HG02623 (cell line): ENCODE results near the gene RMI2.
A peak's percentile ranks its signal among the peaks of the same experiment; 100 is the strongest.
"Not testable (repeated sequence)": the region's sequence is repeated elsewhere in the genome, so short reads cannot be mapped to it uniquely, and the experiment has no call there.

Experiments
- ATAC-seq: cut with Tn5 transposase; IDR thresholded peaks from one replicate; pipeline ENCODE4 v1.9.1; 2021; ENCODE audit warnings: moderate library complexity; ENCODE audit not compliant: unreplicated experiment

Gene RMI2

DNA sequence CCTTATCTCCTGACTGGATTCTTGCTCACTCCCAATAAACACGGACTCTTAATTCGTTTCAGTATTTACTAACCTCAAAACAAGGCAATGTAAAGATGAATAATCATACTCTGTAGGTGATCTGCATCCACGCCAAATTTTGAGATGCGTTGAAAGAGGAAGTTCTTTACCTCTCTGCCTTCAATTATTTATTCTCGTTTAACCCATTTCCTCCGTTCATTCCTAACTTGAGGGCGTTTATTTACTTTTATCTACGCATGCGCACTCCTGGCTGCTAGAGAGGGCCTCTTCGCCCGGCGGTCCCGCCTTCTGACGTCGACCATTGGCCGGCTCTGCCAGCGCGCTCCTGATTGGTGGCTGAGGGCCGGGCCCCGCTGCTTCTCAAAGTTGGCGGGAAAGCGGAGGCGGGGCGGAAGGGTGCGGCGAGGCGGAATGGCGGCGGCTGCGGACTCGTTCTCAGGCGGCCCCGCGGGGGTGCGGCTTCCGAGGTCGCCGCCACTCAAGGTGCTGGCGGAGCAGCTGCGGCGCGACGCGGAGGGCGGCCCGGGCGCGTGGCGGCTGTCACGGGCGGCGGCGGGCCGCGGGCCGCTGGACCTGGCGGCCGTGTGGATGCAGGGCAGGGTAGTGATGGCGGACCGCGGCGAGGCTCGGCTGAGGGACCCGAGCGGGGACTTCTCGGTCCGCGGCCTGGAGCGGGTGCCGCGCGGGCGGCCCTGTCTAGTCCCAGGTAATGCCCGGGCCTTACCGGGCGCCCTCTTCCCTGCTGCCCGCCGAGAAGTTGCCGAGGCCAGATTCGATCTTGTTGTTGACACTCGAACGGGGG is at the start of gene RMI2:
Gene RMI2, plus strand, starts transcription at position 420 of the 823 bp plus-strand sequence. Its CDS starts 13 bp downstream, at position 433.
- peak; percentile 97 for ATAC-seq

- no peak for ATAC-seq
Observed at GRCh38 chr16:11295672-11296071, 49.6 kb upstream of the RMI2 start.

GRCh38 chr16:11296351-11296705 is 48.9 kb upstream of the RMI2 start:
- ATAC-seq = no peak

DNA sequence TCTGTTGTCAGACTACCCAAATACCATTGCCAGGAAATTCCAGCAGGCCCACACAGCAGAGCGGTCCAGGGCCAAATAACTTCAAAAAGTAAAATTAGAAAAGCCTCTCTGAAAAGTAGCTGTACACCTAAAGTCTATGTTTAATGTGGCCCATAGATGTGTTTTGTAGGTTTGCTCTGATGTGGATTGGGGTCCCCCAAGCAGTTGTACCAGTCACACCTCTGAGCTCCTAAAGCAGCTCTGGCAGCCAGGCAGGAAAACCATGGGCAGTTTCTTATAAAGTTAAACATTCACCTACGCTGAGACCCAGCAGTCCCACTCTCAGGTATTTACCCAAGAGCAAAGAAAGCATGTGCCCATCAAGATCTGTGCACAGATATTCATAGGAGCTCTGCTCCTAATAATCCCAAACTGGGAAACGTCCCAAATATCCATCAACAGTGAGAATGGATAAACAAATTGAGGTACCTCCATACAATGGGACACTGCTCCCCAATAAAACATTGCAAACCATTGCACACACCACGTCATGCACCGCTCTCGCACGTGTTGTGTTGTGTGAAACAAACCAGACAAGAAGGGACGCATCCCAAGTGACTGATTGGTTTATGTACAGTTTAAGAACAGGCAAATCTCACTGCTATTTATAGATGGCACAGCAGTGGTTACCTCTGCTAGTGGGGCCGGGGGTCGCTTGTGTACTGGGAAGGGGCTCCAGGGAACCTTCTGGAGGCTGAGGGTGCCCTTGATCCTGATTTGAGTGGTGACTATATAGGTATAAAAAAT is 48.4 kb upstream of the RMI2 start:
- ATAC-seq = no peak

DNA sequence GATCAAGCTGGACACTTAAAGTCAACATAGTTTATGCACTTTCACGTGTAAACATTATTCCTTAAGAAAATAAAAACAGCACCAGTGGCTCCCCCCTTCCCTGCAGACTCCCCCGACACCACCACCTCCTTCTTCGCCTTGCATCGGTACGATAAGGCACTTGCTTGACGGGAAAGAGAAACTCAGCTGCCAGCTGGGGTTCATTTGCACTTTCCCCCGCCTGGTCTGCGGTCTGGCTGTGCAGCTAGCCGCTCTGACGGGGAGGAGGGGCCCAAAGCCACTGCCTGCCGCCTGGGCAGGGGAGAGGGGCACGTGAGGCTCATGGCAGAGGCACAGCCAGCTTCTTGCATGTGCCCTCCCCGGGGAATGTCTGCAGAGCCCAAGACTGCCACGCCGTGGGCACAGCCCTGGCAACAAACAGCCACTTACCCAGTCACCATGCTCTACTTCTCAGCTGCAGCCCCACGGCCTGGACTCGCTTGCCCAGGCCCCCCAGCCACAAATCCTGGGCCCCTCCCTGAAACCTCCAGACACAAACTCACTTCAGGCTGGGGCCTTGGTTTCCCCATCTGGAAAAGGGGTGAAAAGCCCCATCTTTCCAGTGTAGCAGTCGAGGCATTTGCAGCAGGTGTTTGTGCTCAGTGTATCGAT is 47.6 kb upstream of the RMI2 start:
- peak; percentile 67 for ATAC-seq

GRCh38 chr16:11298143-11298900 is 46.9 kb upstream of the RMI2 start:
- ATAC-seq = no peak

GRCh38 chr16:11298950-11299547 is 46.2 kb upstream of the RMI2 start:
- not testable (repeated sequence) for ATAC-seq

DNA sequence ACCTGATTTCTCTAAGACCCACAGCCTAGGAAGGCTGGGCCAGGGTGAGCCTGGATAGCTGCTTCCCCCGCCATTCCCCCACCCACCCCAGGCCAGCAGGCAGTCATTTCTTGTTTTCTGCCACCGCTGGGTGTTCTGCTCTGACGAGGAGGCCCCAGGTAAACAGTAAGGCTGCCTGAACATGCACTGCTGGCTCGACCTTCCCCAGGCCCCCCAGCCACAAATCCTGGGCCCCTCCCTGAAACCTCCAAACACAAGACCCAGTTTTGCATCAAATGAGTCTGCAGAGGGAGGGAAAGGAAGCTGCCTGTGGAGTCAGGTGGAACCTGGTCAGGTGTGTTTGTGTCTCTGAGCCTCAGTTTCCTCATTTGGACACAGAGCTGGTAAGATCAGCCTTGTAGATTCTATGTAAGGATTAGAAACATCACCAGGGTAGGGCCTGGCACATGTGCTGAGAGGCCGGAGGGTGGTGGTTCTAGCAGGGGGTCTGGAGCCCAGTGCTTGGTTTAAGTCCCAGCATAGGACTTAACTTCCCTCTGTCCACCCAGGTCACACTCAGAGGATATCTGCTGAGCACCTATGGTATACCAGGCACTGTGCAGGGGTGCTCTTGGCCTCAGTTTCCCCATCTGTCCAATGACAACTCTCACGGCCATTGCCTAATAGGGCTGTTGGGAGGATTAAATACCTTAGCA is 45.2 kb upstream of the RMI2 start:
- ATAC-seq = no peak

- ATAC-seq = no peak
Observed at GRCh38 chr16:11300560-11300892, 44.7 kb upstream of the RMI2 start.

- ATAC-seq = no peak
Observed at GRCh38 chr16:11301645-11302501, 43.4 kb upstream of the RMI2 start.

GRCh38 chr16:11302977-11303376 is 42.3 kb upstream of the RMI2 start:
- ATAC-seq = no peak

GRCh38 chr16:11303405-11304138 is 41.7 kb upstream of the RMI2 start:
- no peak for ATAC-seq

GRCh38 chr16:11306381-11306780 is 38.9 kb upstream of the RMI2 start:
- ATAC-seq = no peak

DNA sequence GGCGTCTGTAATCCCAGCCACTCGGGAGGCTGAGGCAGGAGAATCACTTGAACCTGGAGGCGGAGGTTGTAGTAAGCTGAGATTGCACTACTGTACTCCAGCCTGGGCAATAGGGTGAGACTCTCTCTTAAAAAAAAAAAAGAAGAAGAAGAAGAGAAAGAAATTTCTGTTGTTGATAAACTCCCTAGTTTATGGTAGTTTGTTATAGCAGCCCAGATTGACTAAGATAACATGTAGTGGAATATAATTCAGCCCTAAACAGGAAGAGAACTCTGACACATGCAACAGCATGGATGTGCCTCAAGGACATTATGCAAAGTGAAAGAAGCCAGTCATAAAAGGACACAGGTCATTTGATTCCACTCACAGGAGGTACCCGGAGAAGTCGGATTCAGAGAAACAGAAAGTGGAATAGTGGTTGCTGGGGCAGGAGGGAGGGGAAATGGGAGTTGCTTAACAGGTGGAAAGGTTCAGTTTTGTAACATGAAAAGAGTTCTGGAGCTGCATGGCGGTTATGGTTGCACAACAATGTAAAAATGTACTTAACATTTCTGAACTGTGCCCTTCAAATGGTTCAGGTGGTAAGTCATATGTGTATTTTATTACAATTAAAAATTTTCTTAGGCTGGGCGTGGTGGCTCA is 38.1 kb upstream of the RMI2 start:
- no peak for ATAC-seq

- no peak for ATAC-seq
Observed at GRCh38 chr16:11307639-11308492, 37.4 kb upstream of the RMI2 start.

DNA sequence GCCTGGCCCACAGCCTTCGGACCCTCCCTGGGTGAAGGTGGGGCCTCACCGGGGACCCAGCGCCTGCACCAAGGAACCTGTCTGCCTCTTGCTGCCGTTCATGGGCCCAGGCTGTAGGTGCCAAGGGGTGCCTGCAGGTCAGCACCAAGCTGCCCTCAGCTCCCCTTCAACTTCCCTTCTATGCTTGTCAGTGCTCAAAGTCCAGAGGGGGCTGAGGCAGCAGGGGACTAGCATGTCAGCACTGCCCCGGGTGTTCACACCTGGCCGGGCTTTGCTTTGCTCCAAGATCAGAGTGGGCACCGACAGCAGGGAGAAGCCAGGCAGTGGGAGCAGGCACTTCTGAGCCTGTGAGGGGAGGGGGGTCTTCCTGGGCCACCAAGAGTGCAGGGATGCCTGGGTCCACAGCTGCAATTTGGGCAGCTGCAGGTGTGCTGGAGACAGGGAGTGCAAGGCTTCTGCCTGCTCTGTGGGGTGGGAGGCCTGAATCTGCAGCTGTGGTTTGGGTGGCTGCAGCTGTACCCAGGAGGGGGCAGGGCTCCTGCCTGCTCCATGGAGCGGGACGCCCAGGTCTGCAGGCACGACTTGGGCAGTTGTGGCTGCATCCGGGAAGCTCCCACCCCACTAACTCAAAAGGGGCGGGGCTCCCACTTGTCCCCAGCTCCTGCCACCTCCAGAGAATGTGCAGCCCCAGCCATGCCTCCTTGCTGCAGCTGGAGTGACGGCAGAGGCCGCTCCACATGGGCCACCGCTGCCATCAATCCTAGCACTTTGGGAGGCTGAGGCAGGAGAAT is 36.6 kb upstream of the RMI2 start:
- no peak for ATAC-seq
